22Rv1 (cell line): ENCODE measurements around the gene CYB561A3.

ENCODE experiments used
- ZFX ChIP-seq: fragments of 450-650 bp; IDR thresholded peaks from 2 replicates; pipeline ENCODE4 v1.6.1; 2017; ENCODE audit warnings: antibody characterized with exemption, borderline replicate concordance
- TF ChIP-seq, protein P1 (sequence below): fragments of 450-650 bp; IDR thresholded peaks from 2 replicates; pipeline ENCODE4 v1.5.1; 2017; ENCODE audit warnings: mild to moderate bottlenecking

DNA sequence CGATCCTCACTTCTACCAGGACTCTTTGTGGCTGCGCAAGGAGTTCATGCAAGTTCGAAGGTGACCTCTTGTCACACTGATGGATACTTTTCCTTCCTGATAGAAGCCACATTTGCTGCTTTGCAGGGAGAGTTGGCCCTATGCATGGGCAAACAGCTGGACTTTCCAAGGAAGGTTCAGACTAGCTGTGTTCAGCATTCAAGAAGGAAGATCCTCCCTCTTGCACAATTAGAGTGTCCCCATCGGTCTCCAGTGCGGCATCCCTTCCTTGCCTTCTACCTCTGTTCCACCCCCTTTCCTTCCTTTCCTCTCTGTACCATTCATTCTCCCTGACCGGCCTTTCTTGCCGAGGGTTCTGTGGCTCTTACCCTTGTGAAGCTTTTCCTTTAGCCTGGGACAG, 7.0 kb upstream of the CYB561A3 start:
- TF ChIP-seq, protein P1, sequence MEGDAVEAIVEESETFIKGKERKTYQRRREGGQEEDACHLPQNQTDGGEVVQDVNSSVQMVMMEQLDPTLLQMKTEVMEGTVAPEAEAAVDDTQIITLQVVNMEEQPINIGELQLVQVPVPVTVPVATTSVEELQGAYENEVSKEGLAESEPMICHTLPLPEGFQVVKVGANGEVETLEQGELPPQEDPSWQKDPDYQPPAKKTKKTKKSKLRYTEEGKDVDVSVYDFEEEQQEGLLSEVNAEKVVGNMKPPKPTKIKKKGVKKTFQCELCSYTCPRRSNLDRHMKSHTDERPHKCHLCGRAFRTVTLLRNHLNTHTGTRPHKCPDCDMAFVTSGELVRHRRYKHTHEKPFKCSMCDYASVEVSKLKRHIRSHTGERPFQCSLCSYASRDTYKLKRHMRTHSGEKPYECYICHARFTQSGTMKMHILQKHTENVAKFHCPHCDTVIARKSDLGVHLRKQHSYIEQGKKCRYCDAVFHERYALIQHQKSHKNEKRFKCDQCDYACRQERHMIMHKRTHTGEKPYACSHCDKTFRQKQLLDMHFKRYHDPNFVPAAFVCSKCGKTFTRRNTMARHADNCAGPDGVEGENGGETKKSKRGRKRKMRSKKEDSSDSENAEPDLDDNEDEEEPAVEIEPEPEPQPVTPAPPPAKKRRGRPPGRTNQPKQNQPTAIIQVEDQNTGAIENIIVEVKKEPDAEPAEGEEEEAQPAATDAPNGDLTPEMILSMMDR = no peak
- no peak for TF ChIP-seq ZFX
